Stomach smooth muscle (tissue), 2 donors: ENCODE measurements around the gene C11orf68.

Experiments
- H3K27ac ChIP-seq: one replicate; pipeline ENCODE4 v1.7.0; 2013; ENCODE audit warnings: mild to moderate bottlenecking, low read length, inconsistent platforms
- H3K27me3 ChIP-seq, 2 donors: one replicate each; pipeline ENCODE4 v1.7.0; 2013; ENCODE audit warnings: low read length in 2 of 2; ENCODE audit not compliant: insufficient read depth in 2 of 2, control insufficient read depth in 1 of 2
- H3K36me3 ChIP-seq, 2 donors: one replicate each; pipeline ENCODE4 v1.7.0; 2013; ENCODE audit warnings: low read length in 2 of 2; ENCODE audit not compliant: control insufficient read depth in 2 of 2, insufficient read depth in 2 of 2
- H3K4me1 ChIP-seq: one replicate; pipeline ENCODE4 v1.7.0; 2013; ENCODE audit warnings: low read length; ENCODE audit not compliant: control insufficient read depth, insufficient read depth
- H3K4me3 ChIP-seq, 2 donors: one replicate each; pipeline ENCODE4 v1.7.0; 2013; ENCODE audit warnings: low read length in 2 of 2
- H3K9ac ChIP-seq, 2 donors: one replicate each; pipeline ENCODE4 v1.7.0; 2013; ENCODE audit warnings: low read length in 2 of 2, mild to moderate bottlenecking in 1 of 2
- H3K9me3 ChIP-seq, 2 donors: one replicate each; pipeline ENCODE4 v1.7.0; 2013; ENCODE audit warnings: low read length in 2 of 2; ENCODE audit not compliant: control insufficient read depth in 2 of 2
- donor health status: healthy.
- donor health status: Pancreatic carcinoma.

The C11orf68 gene

GRCh38 chr11:65944191-65944590 lies 25.3 kb upstream of the C11orf68 start:
- H3K27me3 ChIP-seq = peaks cover 2 to 9% of the 10 kb centered on the region in 2 donors
- no peak overlapping the region for H3K27ac ChIP-seq
- no peaks in the 10 kb centered on the region for H3K36me3 ChIP-seq
- no peak overlapping the region for H3K4me3 ChIP-seq
- no peaks in the 10 kb centered on the region for H3K4me1 ChIP-seq
- no peak overlapping the region for H3K9ac ChIP-seq
- no peaks in the 10 kb centered on the region for H3K9me3 ChIP-seq

- H3K27me3 ChIP-seq = peaks cover 7 to 8% of the 10 kb centered on the region in 2 donors
- no peaks in the 10 kb centered on the region for H3K9me3 ChIP-seq
- no peak overlapping the region for H3K4me3 ChIP-seq
- H3K9ac ChIP-seq = no peak overlapping the region
- H3K27ac ChIP-seq = no peak overlapping the region
- no peaks in the 10 kb centered on the region for H3K4me1 ChIP-seq
- no peaks in the 10 kb centered on the region for H3K36me3 ChIP-seq
Observed at GRCh38 chr11:65942531-65942930, 23.7 kb upstream of the C11orf68 start.

- Histone ChIP-seq H3K36me3 (no peaks in the 10 kb centered on the region), H3K4me1 (no peaks in the 10 kb centered on the region), H3K27ac (no peak overlapping the region), H3K4me3 (no peak overlapping the region), H3K27me3 (peaks cover 3 to 7% of the 10 kb centered on the region in 2 donors), H3K9ac (no peak overlapping the region), H3K9me3 (no peaks in the 10 kb centered on the region)
Observed at GRCh38 chr11:65941720-65942310, 23.0 kb upstream of the C11orf68 start.

GRCh38 chr11:65937766-65938165 lies 18.9 kb upstream of the C11orf68 start:
- Histone ChIP-seq H3K27ac (no peak overlapping the region), H3K27me3 (peaks cover 0 to 9% of the 10 kb centered on the region in 2 donors), H3K9me3 (no peaks in the 10 kb centered on the region), H3K36me3 (no peaks in the 10 kb centered on the region), H3K4me3 (no peak overlapping the region), H3K4me1 (no peaks in the 10 kb centered on the region), H3K9ac (no peak overlapping the region)

GRCh38 chr11:65934014-65934413 lies 15.2 kb upstream of the C11orf68 start:
- H3K36me3 ChIP-seq = no peaks in the 10 kb centered on the region
- no peak overlapping the region for H3K27ac ChIP-seq
- no peak overlapping the region for H3K4me3 ChIP-seq
- H3K9ac ChIP-seq = no peak overlapping the region
- no peaks in the 10 kb centered on the region for H3K9me3 ChIP-seq
- H3K4me1 ChIP-seq = no peaks in the 10 kb centered on the region
- peaks cover 0 to 6% of the 10 kb centered on the region in 2 donors for H3K27me3 ChIP-seq

GRCh38 chr11:65932558-65932919 lies 13.7 kb upstream of the C11orf68 start:
- Histone ChIP-seq H3K9me3 (no peaks in the 10 kb centered on the region), H3K27ac (no peak overlapping the region)

GRCh38 chr11:65931773-65932557 lies 13.1 kb upstream of the C11orf68 start:
- Histone ChIP-seq H3K27me3 (peaks cover 0 to 2% of the 10 kb centered on the region in 2 donors), H3K9ac (no peak overlapping the region), H3K9me3 (no peaks in the 10 kb centered on the region), H3K36me3 (no peaks in the 10 kb centered on the region), H3K4me1 (no peaks in the 10 kb centered on the region), H3K27ac (no peak overlapping the region), H3K4me3 (no peak overlapping the region)

More at GRCh38 chr11:65932558-65932919, 13.7 kb upstream of the C11orf68 start:
- no peaks in the 10 kb centered on the region for H3K36me3 ChIP-seq
- H3K27me3 ChIP-seq = peaks cover 0 to 2% of the 10 kb centered on the region in 2 donors
- H3K4me1 ChIP-seq = no peaks in the 10 kb centered on the region
- H3K9ac ChIP-seq = no peak overlapping the region
- H3K4me3 ChIP-seq = no peak overlapping the region

GRCh38 chr11:65928667-65929066 lies 9.8 kb upstream of the C11orf68 start:
- no peak overlapping the region for H3K27ac ChIP-seq
- no peaks in the 10 kb centered on the region for H3K36me3 ChIP-seq
- no peak overlapping the region for H3K4me3 ChIP-seq
- no peak overlapping the region for H3K9ac ChIP-seq
- H3K9me3 ChIP-seq = no peaks in the 10 kb centered on the region
- no peaks in the 10 kb centered on the region for H3K4me1 ChIP-seq
- H3K27me3 ChIP-seq = peaks cover 0 to 2% of the 10 kb centered on the region in 2 donors

GRCh38 chr11:65927904-65928397 lies 9.1 kb upstream of the C11orf68 start:
- peaks cover 0 to 3% of the 10 kb centered on the region in 2 donors for H3K36me3 ChIP-seq
- H3K9ac ChIP-seq = peak overlapping the region in 1 of 2 donors; percentile 15
- H3K27ac ChIP-seq = no peak overlapping the region
- no peaks in the 10 kb centered on the region for H3K4me1 ChIP-seq
- H3K4me3 ChIP-seq = no peak overlapping the region
- H3K9me3 ChIP-seq = no peaks in the 10 kb centered on the region
- no peaks in the 10 kb centered on the region for H3K27me3 ChIP-seq

GRCh38 chr11:65925397-65925796 lies 6.5 kb upstream of the C11orf68 start:
- peaks cover 6% of the 10 kb centered on the region for H3K4me1 ChIP-seq
- H3K9me3 ChIP-seq = no peaks in the 10 kb centered on the region
- no peak overlapping the region for H3K4me3 ChIP-seq
- no peak overlapping the region for H3K27ac ChIP-seq
- H3K9ac ChIP-seq = no peak overlapping the region
- H3K36me3 ChIP-seq = peaks cover 8 to 12% of the 10 kb centered on the region in 2 donors
- no peaks in the 10 kb centered on the region for H3K27me3 ChIP-seq

- H3K4me3 ChIP-seq = no peak overlapping the region
- no peaks in the 10 kb centered on the region for H3K27me3 ChIP-seq
- H3K9me3 ChIP-seq = no peaks in the 10 kb centered on the region
- no peak overlapping the region for H3K27ac ChIP-seq
- no peak overlapping the region for H3K9ac ChIP-seq
- peaks cover 8 to 12% of the 10 kb centered on the region in 2 donors for H3K36me3 ChIP-seq
- peaks cover 21% of the 10 kb centered on the region for H3K4me1 ChIP-seq
Observed at GRCh38 chr11:65922565-65922964, 3.7 kb upstream of the C11orf68 start.
